ENCODE measurements around the gene TBC1D2B. TPM values are rescaled to one million over a fixed set of nuclear protein-coding genes. Genes with fewer than 3 reads are reported as not detected.

Gene TBC1D2B
- total RNA-seq, 1 experiment from 2014 or later = 17.6 TPM

- no peak overlapping the region for H2AFZ ChIP-seq (ENCODE audit: low read length)
- no peak overlapping the region for H2BK12ac ChIP-seq (ENCODE audit: insufficient read length, low read depth, low read length)
- no peaks in the 10 kb centered on the region for H4K20me1 ChIP-seq (ENCODE audit: control insufficient read depth, insufficient read depth, insufficient read length)
- H2BK5ac ChIP-seq (ENCODE audit: insufficient read length, low read length) = no peak overlapping the region
- H3K14ac ChIP-seq (ENCODE audit: insufficient read depth, low read length) = no peak overlapping the region
- WGBS (ENCODE audit: extremely low coverage, insufficient read length, low lambda C conversion rate) = no CpG with 5 or more reads among the region's 4 CpGs
- no peak overlapping the region for H3K56ac ChIP-seq (ENCODE audit: insufficient read length, low read depth, low read length)
- no peaks in the 10 kb centered on the region for H3K79me2 ChIP-seq (ENCODE audit: insufficient read depth, low read length)
- no peaks in the 10 kb centered on the region for H3K4me1 ChIP-seq (ENCODE audit: insufficient read depth, low read length)
- no peak overlapping the region for H3K27ac ChIP-seq (ENCODE audit: insufficient read length, low read depth, low read length)
- H4K8ac ChIP-seq (replicated peaks; ENCODE audit: insufficient read length, low read depth, low read length) = no peak overlapping the region
- no peak overlapping the region for H2BK20ac ChIP-seq (ENCODE audit: low read depth, low read length, poor library complexity, severe bottlenecking)
- Mint-ChIP-seq H3K4me1 (peaks cover 7 to 9% of the 10 kb centered on the region in 2 experiments), H3K27me3 (ENCODE audit: low read depth) (no peaks in the 10 kb centered on the region), H3K9me3 (no peaks in the 10 kb centered on the region), H3K36me3 (ENCODE audit: insufficient read depth in 1 of 3, low read depth in 3 of 3) (peaks cover 0 to 3% (median 0%) of the 10 kb centered on the region in 3 experiments; a peak in 4 of 7 replicates), H3K4me3 (no peak overlapping the region), H3K27ac (0 out of 7 replicates have a peak overlapping the region, but pooled peaks of 1 of the 3 experiments have one; percentile 23)
- no peak for DNase-seq
- H3K9ac ChIP-seq (ENCODE audit: extremely low read depth, insufficient read length, low read length) = no peak overlapping the region
- no peak overlapping the region for H3K23ac ChIP-seq (ENCODE audit: insufficient read length, low read depth, low read length)
- no peaks in the 10 kb centered on the region for H3K9me3 ChIP-seq (ENCODE audit: control insufficient read depth, low read depth, low read length)
- no peaks in the 10 kb centered on the region for H3K79me1 ChIP-seq (ENCODE audit: insufficient read depth, low read depth, low read length, poor library complexity, severe bottlenecking)
- H3T11ph ChIP-seq (ENCODE audit: low read length) = no peak overlapping the region
- no peaks in the 10 kb centered on the region for H3K27me3 ChIP-seq (ENCODE audit: insufficient read depth, low read length)
- H2BK120ac ChIP-seq (ENCODE audit: low read depth, low read length, poor library complexity, severe bottlenecking) = no peak overlapping the region
- no peak overlapping the region for H2BK15ac ChIP-seq (ENCODE audit: low read depth, low read length)
- no peak overlapping the region for H2AK5ac ChIP-seq (ENCODE audit: insufficient read length, low read length)
- no peak overlapping the region for H3K4me2 ChIP-seq (ENCODE audit: insufficient read depth, insufficient read length, low read length)
- H4K91ac ChIP-seq (ENCODE audit: insufficient read length, low read depth, low read length) = no peak overlapping the region
- TF ChIP-seq CTCF (conservative IDR thresholded peaks at IDR 0.05) = no peak
- no peak overlapping the region for H3K4ac ChIP-seq (ENCODE audit: low read depth, low read length)
- H3K18ac ChIP-seq (ENCODE audit: insufficient read length, low read depth, low read length) = no peak overlapping the region
- H4K5ac ChIP-seq (ENCODE audit: insufficient read length, low read depth, low read length) = no peak overlapping the region
- H3K23me2 ChIP-seq (ENCODE audit: insufficient read length, low read depth, low read length, poor library complexity, severe bottlenecking) = no peaks in the 10 kb centered on the region
Observed at GRCh38 chr15:78035321-78035751, 42.2 kb downstream of the TBC1D2B start.

Data from H9 (cell line).